KMS-11 (cell line): ENCODE measurements around the gene OGG1.

ENCODE experiments used
- H2AFZ ChIP-seq: fragments of 200-600 bp; sonication (generic); 2 replicates; pipeline ENCODE4 v1.6.1; 2016; ENCODE audit warnings: antibody characterized with exemption, mixed run types, low read depth
- H3K27ac ChIP-seq: fragments of 200-600 bp; sonication (generic); 2 replicates; pipeline ENCODE4 v1.6.1; 2016; ENCODE audit warnings: mild to moderate bottlenecking, mixed run types
- H3K27me3 ChIP-seq: fragments of 200-600 bp; sonication (generic); 2 replicates; pipeline ENCODE4 v1.6.1; 2017; ENCODE audit warnings: mild to moderate bottlenecking, low read depth, mixed run types, moderate library complexity; ENCODE audit not compliant: insufficient read depth
- H3K36me3 ChIP-seq: fragments of 200-600 bp; sonication (generic); 2 replicates; pipeline ENCODE4 v1.6.1; 2017; ENCODE audit warnings: mild to moderate bottlenecking, mixed run types; ENCODE audit not compliant: insufficient read depth
- H3K4me1 ChIP-seq: fragments of 200-600 bp; sonication (generic); 2 replicates; pipeline ENCODE4 v1.6.1; 2016; ENCODE audit warnings: mild to moderate bottlenecking, low read depth, mixed run types; ENCODE audit not compliant: poor library complexity, severe bottlenecking
- H3K4me2 ChIP-seq: fragments of 200-600 bp; sonication (generic); 2 replicates; pipeline ENCODE4 v1.7.0; 2016; ENCODE audit warnings: mild to moderate bottlenecking, mixed run types
- H3K4me3 ChIP-seq: fragments of 200-600 bp; sonication (generic); IDR thresholded peaks from 2 replicates; pipeline ENCODE4 v1.6.1; 2017; ENCODE audit warnings: low read depth, low read length, mixed read lengths; ENCODE audit not compliant: insufficient read depth
- H3K79me2 ChIP-seq: fragments of 200-600 bp; sonication (generic); 2 replicates; pipeline ENCODE4 v1.6.1; 2016; ENCODE audit warnings: low read depth, mixed run types; ENCODE audit not compliant: insufficient read depth
- H3K9ac ChIP-seq: fragments of 200-600 bp; sonication (generic); 2 replicates; pipeline ENCODE4 v1.6.1; 2016; ENCODE audit warnings: mild to moderate bottlenecking, mixed run types
- H4K20me1 ChIP-seq: fragments of 200-600 bp; sonication (generic); 2 replicates; pipeline ENCODE4 v1.6.1; 2016; ENCODE audit warnings: mild to moderate bottlenecking, mixed run types; ENCODE audit not compliant: insufficient read depth
- TF ChIP-seq, protein P1 (sequence below): fragments of 200-600 bp; sonication (generic); conservative IDR thresholded peaks from 2 replicates; pipeline ENCODE4 v1.6.1; 2017; ENCODE audit warnings: low read depth, mild to moderate bottlenecking, antibody characterized with exemption, low read length, moderate library complexity, mixed read lengths

Gene OGG1

DNA sequence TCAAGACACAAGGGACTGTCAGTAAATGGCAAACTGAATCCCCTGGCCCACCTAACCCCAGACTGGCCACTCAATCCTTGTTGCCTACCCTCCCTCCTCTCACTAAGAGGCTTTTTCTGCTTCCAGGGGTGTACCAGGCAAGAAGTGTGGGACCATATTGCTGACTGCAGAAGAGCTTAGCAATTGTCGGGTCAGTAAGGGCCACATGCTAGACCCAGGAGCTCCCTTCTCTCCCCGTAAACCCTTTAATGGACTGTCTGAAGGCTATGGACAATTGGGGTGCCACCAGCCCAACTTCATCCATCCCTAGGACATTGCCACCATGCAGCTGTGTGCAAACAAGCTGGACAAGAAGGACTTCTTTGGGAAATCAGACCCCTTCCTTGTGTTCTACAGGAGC lies 37.3 kb upstream of the OGG1 start:
- no peak overlapping the region for H2AFZ ChIP-seq
- H3K9ac ChIP-seq = no peak overlapping the region
- H3K4me3 ChIP-seq = no peak overlapping the region
- no peaks in the 10 kb centered on the region for H3K27me3 ChIP-seq
- H3K27ac ChIP-seq = no peak overlapping the region
- no peaks in the 10 kb centered on the region for H3K4me1 ChIP-seq
- H3K36me3 ChIP-seq = no peaks in the 10 kb centered on the region
- no peak overlapping the region for H3K4me2 ChIP-seq
- no peaks in the 10 kb centered on the region for H3K79me2 ChIP-seq
- TF ChIP-seq, protein P1, sequence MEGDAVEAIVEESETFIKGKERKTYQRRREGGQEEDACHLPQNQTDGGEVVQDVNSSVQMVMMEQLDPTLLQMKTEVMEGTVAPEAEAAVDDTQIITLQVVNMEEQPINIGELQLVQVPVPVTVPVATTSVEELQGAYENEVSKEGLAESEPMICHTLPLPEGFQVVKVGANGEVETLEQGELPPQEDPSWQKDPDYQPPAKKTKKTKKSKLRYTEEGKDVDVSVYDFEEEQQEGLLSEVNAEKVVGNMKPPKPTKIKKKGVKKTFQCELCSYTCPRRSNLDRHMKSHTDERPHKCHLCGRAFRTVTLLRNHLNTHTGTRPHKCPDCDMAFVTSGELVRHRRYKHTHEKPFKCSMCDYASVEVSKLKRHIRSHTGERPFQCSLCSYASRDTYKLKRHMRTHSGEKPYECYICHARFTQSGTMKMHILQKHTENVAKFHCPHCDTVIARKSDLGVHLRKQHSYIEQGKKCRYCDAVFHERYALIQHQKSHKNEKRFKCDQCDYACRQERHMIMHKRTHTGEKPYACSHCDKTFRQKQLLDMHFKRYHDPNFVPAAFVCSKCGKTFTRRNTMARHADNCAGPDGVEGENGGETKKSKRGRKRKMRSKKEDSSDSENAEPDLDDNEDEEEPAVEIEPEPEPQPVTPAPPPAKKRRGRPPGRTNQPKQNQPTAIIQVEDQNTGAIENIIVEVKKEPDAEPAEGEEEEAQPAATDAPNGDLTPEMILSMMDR = no peak
- no peaks in the 10 kb centered on the region for H4K20me1 ChIP-seq

DNA sequence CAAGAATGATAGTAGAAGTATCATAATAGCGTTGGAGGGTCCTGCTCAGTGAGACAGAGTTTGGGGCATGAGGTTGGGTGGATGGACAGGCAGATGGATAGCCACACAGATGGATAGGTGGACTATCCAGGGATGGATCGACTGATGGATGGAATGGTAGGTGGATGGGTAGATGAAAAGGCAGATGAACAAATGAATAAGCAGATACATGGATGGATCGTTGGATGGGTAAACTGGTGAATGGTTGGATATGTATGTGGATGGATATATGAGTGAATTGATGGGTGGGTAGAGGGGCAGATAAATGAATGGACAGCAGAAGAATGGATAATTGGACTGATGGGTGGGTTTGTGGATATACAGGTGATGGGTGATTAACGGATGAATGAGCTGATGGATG lies 36.6 kb upstream of the OGG1 start:
- no peak overlapping the region for H3K4me3 ChIP-seq

GRCh38 chr3:9715136-9715535 lies 34.6 kb upstream of the OGG1 start:
- Histone ChIP-seq H4K20me1 (no peaks in the 10 kb centered on the region), H3K4me2 (no peak overlapping the region), H3K36me3 (no peaks in the 10 kb centered on the region), H3K4me1 (no peaks in the 10 kb centered on the region), H3K27me3 (no peaks in the 10 kb centered on the region), H3K4me3 (no peak overlapping the region), H3K9ac (no peak overlapping the region), H3K79me2 (no peaks in the 10 kb centered on the region), H3K27ac (no peak overlapping the region), H2AFZ (no peak overlapping the region)
- TF ChIP-seq, protein P1 = no peak

More for the DNA sequence above, 36.6 kb upstream of the OGG1 start:
- H3K4me2 ChIP-seq = no peak overlapping the region
- TF ChIP-seq, protein P1 = no peak
- no peaks in the 10 kb centered on the region for H3K36me3 ChIP-seq
- no peak overlapping the region for H3K27ac ChIP-seq
- no peak overlapping the region for H2AFZ ChIP-seq
- no peaks in the 10 kb centered on the region for H3K79me2 ChIP-seq
- no peaks in the 10 kb centered on the region for H4K20me1 ChIP-seq
- H3K9ac ChIP-seq = no peak overlapping the region
- H3K4me1 ChIP-seq = no peaks in the 10 kb centered on the region
- H3K27me3 ChIP-seq = no peaks in the 10 kb centered on the region

- Histone ChIP-seq H4K20me1 (no peaks in the 10 kb centered on the region), H3K79me2 (no peaks in the 10 kb centered on the region), H3K9ac (no peak overlapping the region), H3K36me3 (no peaks in the 10 kb centered on the region), H3K27me3 (no peaks in the 10 kb centered on the region), H3K4me2 (no peak overlapping the region), H2AFZ (no peak overlapping the region), H3K27ac (no peak overlapping the region), H3K4me3 (no peak overlapping the region), H3K4me1 (no peaks in the 10 kb centered on the region)
- TF ChIP-seq, protein P1 = no peak
Measured at GRCh38 chr3:9715764-9716437, 33.9 kb upstream of the OGG1 start.
